Measurements from ENCODE around the gene FAM177A1. TPM values are rescaled to one million over a fixed set of nuclear protein-coding genes. Genes with fewer than 3 reads are reported as not detected.

Gene FAM177A1
- 24.0 and 25.6 TPM in 2 replicates for total RNA-seq (2014; rRNA removed; shearing (Covaris generic))

GRCh38 chr14:35046048-35046750 is at the start of gene FAM177A1:
Gene FAM177A1 (plus strand): TSS chr14:35046272. CDS start chr14:35046464, 192 bp downstream.

GRCh38 chr14:35121887-35122695 is 76.0 kb downstream of the FAM177A1 start, which contains the start of the genes PPP2R3C and PRORP:
Gene PPP2R3C (minus strand): TSS chr14:35121990. CDS start chr14:35121959, 31 bp downstream.
Gene PRORP (plus strand): TSS chr14:35122552. CDS start chr14:35123246, 694 bp downstream.

Other genes with a start within 250 kb of the FAM177A1 start
- gene BAZ1A, start 170.9 kb upstream of the FAM177A1 start, total RNA-seq (2014; rRNA removed; shearing (Covaris generic)): 17.6 and 25.2 TPM in 2 replicates
- 44.2 and 52.2 TPM in 2 replicates for gene SRP54, start 63.3 kb upstream of the FAM177A1 start, total RNA-seq (2014; rRNA removed; shearing (Covaris generic))
- 11.5 and 26.9 TPM in 2 replicates for gene PPP2R3C, start 75.7 kb downstream of the FAM177A1 start, total RNA-seq (2014; rRNA removed; shearing (Covaris generic))
- 12.1 and 14.1 TPM in 2 replicates for gene PRORP, start 76.3 kb downstream of the FAM177A1 start, total RNA-seq (2014; rRNA removed; shearing (Covaris generic))
- gene PSMA6, start 246.1 kb downstream of the FAM177A1 start, total RNA-seq (2014; rRNA removed; shearing (Covaris generic)): 172 and 188 TPM in 2 replicates

Measured in A375 (cell line).